Thyroid gland (tissue), 4 donors: ENCODE results near the gene C1R. TPM values are rescaled to one million over a fixed set of nuclear protein-coding genes. Genes with fewer than 3 reads are reported as not detected.

Experiments
- DNase-seq, 2 donors: peaks; one replicate each; pipeline ENCODE4 v3.0.0-alpha.2; 2019
- H3K27ac ChIP-seq, 3 donors: fragments of 200-600 bp; sonication (generic); 1 replicate in 2 of 3; 2 replicates in 1 of 3; pipeline ENCODE4 v1.5.1; 2016 to 2019; ENCODE audit warnings: mild to moderate bottlenecking in 1 of 3, moderate library complexity in 1 of 3
- H3K27me3 ChIP-seq: fragments of 200-600 bp; sonication (generic); one replicate; pipeline ENCODE4 v1.5.1; 2019
- H3K36me3 ChIP-seq, 2 donors: fragments of 200-600 bp; sonication (generic); one replicate each; pipeline ENCODE4 v1.5.1; 2016 to 2019
- H3K4me1 ChIP-seq, 2 donors: fragments of 200-600 bp; sonication (generic); one replicate each; pipeline ENCODE4 v1.5.1; 2017 to 2019
- H3K4me3 ChIP-seq, 3 donors: fragments of 200-600 bp; sonication (generic); replicated peaks in 1 of 3; 1 replicate in 2 of 3; 2 replicates in 1 of 3; pipeline ENCODE4 v1.5.1; 2016; ENCODE audit warnings: mild to moderate bottlenecking in 1 of 3
- H3K9me3 ChIP-seq: fragments of 200-600 bp; sonication (generic); one replicate; pipeline ENCODE4 v1.5.1; 2017
- POLR2A ChIP-seq, 2 donors: fragments of 450-650 bp; IDR thresholded peaks; one replicate each; pipeline ENCODE4 v1.6.1; 2017; ENCODE audit warnings: antibody characterized with exemption in 2 of 2, mild to moderate bottlenecking in 2 of 2, moderate library complexity in 1 of 2
- WGBS, 2 donors: methylation state at CpG; one replicate each; pipeline ENCODE4 v1.1.5; 2017; 5-methylcytosine and 5-hydroxymethylcytosine counted together
- intact Hi-C: fragments of 100-400 bp; cut with DNase I; formaldehyde crosslinking; loops from one replicate; pipeline ENCODE4 v1.15.1; 2023
- total RNA-seq, 4 donors: library from RNA; depleted of rRNA; stranded (reverse); fragments of >200 nt; gene quantifications; one replicate each; pipeline ENCODE4 v1.2.3, GENCODE V29; 2016
- TF ChIP-seq, protein P1 (sequence below), 6 experiments: fragments of 200-600 bp in 3 of 6; fragments of 450-650 bp in 3 of 6; sonication (generic) in 3 of 6; IDR thresholded peaks; one replicate each; pipeline ENCODE4 v1.5.1; 2016 to 2019; ENCODE audit warnings: antibody characterized with exemption in 6 of 6, mild to moderate bottlenecking in 2 of 6, inconsistent platforms in 1 of 6, moderate library complexity in 1 of 6

Gene C1R
- total RNA-seq, 4 donors from 2014 or later, result 132 to 545 (median 312) TPM

DNA sequence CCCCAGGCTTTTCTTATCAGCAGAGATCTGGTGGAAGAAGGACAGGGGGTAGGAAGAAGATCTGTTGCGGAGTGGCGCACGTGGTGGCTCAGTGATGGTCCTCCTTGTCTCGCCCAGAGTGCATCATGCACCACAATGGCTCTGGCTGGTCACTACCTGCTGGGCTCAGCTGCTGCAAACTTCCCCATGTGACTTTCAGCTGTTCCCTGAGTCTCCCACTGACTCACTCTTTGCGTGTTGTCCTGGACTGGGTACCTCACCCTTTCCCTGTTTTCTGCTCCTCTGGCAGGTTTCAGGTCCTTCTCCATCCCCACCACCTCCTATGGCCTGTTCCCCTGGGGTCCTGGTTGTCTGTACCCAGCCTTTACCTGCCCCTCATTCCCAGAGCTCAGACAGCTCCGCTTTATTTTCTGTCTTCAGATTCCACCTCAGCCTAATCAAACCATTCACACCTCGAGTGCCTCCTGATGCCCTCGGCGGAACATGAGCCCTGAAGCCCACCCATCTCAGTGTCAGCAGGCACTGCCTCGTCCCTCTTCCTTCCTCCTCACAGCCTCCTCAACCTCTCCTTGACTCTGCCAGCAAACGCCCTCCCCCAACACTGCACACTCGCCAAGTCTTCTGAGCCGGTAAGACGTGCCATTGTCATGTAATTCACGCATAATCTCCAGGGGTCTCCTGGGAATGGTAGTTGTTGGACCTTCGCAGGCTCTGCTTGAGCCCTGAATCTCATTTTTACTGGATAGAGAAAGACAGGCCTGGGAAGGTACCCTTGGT, 1.8 kb downstream of the C1R start:
- Histone ChIP-seq H3K9me3 (no peaks in the 10 kb centered on the region), H3K4me1 (peaks cover 0 to 21% of the 10 kb centered on the region in 2 donors), H3K27me3 (no peaks in the 10 kb centered on the region), H3K27ac (peak overlapping the region in 2 of 3 donors; percentile 63 to 65), H3K4me3 (peak overlapping the region in 1 of 3 donors; percentile 29), H3K36me3 (no peaks in the 10 kb centered on the region)
- intact Hi-C loops, result loop anchor here (5.0 kb wide), 2 partner anchors 33 to 143 kb away; no protein-coding TSS in a partner anchor
- WGBS, 2 donors, result 73 to 77% methylated on average over 16 of the region's 16 CpGs
- no peak for TF ChIP-seq POLR2A (IDR thresholded peaks at IDR 0.05)
- TF ChIP-seq, protein P1, sequence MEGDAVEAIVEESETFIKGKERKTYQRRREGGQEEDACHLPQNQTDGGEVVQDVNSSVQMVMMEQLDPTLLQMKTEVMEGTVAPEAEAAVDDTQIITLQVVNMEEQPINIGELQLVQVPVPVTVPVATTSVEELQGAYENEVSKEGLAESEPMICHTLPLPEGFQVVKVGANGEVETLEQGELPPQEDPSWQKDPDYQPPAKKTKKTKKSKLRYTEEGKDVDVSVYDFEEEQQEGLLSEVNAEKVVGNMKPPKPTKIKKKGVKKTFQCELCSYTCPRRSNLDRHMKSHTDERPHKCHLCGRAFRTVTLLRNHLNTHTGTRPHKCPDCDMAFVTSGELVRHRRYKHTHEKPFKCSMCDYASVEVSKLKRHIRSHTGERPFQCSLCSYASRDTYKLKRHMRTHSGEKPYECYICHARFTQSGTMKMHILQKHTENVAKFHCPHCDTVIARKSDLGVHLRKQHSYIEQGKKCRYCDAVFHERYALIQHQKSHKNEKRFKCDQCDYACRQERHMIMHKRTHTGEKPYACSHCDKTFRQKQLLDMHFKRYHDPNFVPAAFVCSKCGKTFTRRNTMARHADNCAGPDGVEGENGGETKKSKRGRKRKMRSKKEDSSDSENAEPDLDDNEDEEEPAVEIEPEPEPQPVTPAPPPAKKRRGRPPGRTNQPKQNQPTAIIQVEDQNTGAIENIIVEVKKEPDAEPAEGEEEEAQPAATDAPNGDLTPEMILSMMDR (IDR thresholded peaks at IDR 0.05), result no peak
- no peak for DNase-seq

DNA sequence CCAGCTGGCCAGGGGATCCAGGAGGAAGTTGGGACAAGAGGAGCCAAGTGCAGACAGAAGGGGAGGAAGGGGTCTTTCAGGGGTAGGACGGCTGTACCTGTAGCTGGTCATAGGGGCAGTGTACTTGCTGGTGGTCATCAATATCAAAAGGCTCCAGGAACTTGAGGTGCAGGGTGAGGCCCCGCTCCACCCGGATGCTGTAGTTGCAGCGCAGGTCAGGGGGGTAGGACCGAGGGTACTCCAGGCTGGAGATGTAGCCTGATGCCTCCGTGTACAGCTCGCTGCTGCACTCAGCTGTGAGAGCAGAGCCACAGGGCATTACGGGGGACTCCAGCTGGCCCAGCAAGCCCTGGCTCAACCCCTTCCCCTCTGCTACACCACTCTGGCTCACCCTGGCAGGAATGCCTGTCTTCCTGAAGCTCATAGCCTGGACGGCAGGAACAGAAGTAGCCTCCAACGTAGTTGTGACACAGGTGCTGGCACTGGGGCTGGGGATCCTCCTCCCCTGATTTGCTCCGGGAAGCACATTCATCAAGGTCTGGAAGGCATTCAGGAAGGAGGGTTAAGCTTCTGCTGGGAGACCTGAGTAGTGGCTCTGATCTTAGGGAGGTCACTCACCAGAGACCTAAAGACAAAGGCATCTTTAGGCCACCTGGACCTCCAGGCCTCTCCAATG, 2.9 kb downstream of the C1R start:
- Histone ChIP-seq H3K4me1 (peaks cover 0 to 21% of the 10 kb centered on the region in 2 donors), H3K4me3 (no peak overlapping the region), H3K36me3 (peaks cover 0 to 5% of the 10 kb centered on the region in 2 donors), H3K27me3 (no peaks in the 10 kb centered on the region), H3K27ac (peak overlapping the region in 2 of 3 donors; percentile 34 to 63), H3K9me3 (no peaks in the 10 kb centered on the region)
- no peak for TF ChIP-seq POLR2A (IDR thresholded peaks at IDR 0.05)
- TF ChIP-seq, protein P1 (IDR thresholded peaks at IDR 0.05), result no peak
- intact Hi-C loops, result no loop called here
- DNase-seq, result no peak
- 80 to 88% methylated on average over 2 to 9 of the region's 11 CpGs for WGBS, 2 donors

DNA sequence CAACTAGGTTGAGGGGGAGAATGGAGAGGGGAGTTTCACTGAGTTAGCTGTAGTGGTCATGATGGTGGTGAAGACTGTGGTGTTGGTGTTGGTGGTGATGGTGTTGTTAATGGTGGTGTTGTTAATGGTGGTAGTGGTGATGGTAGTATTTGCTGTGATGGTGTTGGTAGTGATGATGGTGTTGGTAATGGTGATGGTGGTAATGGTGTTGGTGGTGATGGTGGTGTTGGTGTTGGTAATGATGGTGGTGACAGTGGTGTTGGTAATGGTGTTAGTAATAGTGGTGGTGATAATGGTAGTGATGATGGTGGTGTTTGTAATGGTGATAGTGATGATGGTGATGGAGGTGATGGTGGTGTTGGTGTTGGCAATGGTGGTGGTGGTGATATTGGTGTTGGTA, 9.1 kb downstream of the C1R start:
- Histone ChIP-seq H3K4me1 (peaks cover 13 to 26% of the 10 kb centered on the region in 2 donors), H3K36me3 (peaks cover 0 to 5% of the 10 kb centered on the region in 2 donors), H3K4me3 (no peak overlapping the region), H3K27ac (no peak overlapping the region), H3K27me3 (no peaks in the 10 kb centered on the region), H3K9me3 (no peaks in the 10 kb centered on the region)
- no peak for DNase-seq
- TF ChIP-seq, protein P1 (IDR thresholded peaks at IDR 0.05), result no peak
- TF ChIP-seq POLR2A (IDR thresholded peaks at IDR 0.05), result no peak
- intact Hi-C loops, result no loop called here

DNA sequence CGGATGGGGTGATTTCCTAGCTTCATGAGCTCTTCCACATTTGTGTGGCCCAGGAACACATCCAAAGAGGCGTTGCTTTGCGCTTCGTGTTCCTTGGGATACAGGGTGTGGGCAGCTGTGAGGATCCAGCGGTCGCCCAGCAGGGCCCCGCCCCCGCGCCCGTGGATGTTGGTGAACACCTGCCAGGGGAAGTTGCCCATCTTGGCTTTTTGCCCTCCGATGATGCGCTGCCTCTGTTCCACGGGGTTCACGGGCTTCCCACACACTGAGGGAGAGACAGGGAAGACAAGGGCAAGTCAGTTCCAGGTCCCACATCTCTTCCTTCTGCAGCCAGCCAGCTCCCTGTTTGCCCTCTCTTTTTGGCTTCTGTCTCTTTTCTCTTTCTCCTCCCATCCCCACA, 11.2 kb downstream of the C1R start:
- H3K36me3 ChIP-seq, result peaks cover 0 to 5% of the 10 kb centered on the region in 2 donors
- H3K4me3 ChIP-seq, result no peak overlapping the region
- no peak overlapping the region for H3K27ac ChIP-seq
- no peak for DNase-seq
- TF ChIP-seq POLR2A (IDR thresholded peaks at IDR 0.05), result no peak
- TF ChIP-seq, protein P1 (IDR thresholded peaks at IDR 0.05), result no peak
- intact Hi-C loops, result no loop called here
- WGBS, 2 donors, result 92 to 95% methylated on average over 14 of the region's 14 CpGs
- no peaks in the 10 kb centered on the region for H3K27me3 ChIP-seq
- no peaks in the 10 kb centered on the region for H3K9me3 ChIP-seq
- peaks cover 13 to 26% of the 10 kb centered on the region in 2 donors for H3K4me1 ChIP-seq

DNA sequence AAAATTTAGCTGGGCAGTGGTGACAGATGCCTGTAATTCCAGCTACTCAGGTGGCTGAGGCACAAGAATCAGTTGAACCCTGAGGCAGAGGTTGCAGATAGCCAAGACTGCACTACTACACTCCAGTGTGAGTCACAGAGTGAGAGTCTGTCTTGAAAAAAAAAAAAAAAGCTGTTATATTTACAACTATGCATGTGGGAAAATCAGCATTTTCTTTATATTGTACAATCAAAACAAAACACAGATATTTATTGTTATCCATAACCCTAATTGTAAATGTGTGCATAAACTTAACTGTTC, 12.5 kb downstream of the C1R start:
- intact Hi-C loops, result no loop called here
- no peak for TF ChIP-seq POLR2A (IDR thresholded peaks at IDR 0.05)
- TF ChIP-seq, protein P1 (IDR thresholded peaks at IDR 0.05), result no peak
- Histone ChIP-seq H3K4me3 (no peak overlapping the region), H3K27me3 (no peaks in the 10 kb centered on the region), H3K9me3 (no peaks in the 10 kb centered on the region), H3K4me1 (peaks cover 13 to 26% of the 10 kb centered on the region in 2 donors), H3K27ac (peak overlapping the region; percentile 63 to 72 (median 72)), H3K36me3 (peaks cover 0 to 3% of the 10 kb centered on the region in 2 donors)
- DNase-seq, result no peak
